ENCODE results near the gene HEATR5B.
A peak's percentile ranks its signal among the peaks of the same experiment; 100 is the strongest.
"Not testable (repeated sequence)": the region's sequence is repeated elsewhere in the genome, so short reads cannot be mapped to it uniquely, and the experiment has no call there.

The HEATR5B gene

GRCh38 chr2:37005118-37005868, 78.9 kb downstream of the HEATR5B start:
- TF ChIP-seq, protein P1, sequence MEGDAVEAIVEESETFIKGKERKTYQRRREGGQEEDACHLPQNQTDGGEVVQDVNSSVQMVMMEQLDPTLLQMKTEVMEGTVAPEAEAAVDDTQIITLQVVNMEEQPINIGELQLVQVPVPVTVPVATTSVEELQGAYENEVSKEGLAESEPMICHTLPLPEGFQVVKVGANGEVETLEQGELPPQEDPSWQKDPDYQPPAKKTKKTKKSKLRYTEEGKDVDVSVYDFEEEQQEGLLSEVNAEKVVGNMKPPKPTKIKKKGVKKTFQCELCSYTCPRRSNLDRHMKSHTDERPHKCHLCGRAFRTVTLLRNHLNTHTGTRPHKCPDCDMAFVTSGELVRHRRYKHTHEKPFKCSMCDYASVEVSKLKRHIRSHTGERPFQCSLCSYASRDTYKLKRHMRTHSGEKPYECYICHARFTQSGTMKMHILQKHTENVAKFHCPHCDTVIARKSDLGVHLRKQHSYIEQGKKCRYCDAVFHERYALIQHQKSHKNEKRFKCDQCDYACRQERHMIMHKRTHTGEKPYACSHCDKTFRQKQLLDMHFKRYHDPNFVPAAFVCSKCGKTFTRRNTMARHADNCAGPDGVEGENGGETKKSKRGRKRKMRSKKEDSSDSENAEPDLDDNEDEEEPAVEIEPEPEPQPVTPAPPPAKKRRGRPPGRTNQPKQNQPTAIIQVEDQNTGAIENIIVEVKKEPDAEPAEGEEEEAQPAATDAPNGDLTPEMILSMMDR (conservative IDR thresholded peaks at IDR 0.05): peak; percentile 73
- no peak overlapping the region for H3K27ac ChIP-seq

DNA sequence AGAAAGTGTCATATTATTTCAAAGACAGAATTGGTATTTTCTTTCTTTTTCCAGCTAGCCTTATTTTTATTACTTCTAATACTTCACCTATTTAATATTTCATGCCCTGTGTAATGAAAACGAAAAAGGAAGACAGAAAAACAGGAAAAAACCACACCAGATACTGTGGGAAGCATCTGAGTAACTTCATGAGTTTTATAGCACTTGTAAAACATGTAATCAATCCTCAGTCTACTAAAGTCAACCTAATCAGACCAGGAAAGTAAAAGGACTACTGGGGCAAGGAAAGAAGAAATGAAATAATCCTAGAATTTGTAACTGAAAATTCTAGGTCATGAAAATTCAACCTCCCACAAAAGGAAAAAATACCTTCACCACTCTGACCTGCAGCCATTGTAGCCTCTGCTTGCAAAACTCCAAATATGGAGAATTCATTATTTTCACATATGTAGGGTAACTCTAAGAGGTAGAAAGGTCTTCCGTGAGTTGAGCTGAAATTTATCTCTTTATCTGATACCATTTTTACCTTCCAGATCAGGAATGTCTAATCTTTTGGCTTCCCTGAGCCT, 83.1 kb downstream of the HEATR5B start:
- TF ChIP-seq, protein P1 (conservative IDR thresholded peaks at IDR 0.05): no peak
- H3K27ac ChIP-seq: peak overlapping the region; percentile 15; the same call in 1 of the 2 replicates

DNA sequence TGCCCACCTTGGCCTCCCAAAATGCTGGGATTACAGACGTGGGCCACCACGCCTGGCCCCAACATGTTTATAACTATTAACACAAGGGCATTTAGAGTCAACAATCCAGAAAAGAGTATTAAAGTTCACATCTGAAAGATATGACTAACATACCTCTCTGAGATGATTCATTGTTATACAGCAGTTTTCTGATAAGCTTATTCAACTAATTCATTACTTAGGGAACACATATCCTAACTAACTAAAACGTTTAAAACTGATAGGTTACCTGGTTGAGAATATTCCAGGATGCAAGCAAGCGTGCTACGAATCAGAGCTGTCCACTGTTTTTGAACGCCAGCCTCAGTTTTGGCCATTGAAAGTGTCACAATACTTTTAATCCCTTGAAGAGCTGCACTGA, 83.9 kb downstream of the HEATR5B start:
- TF ChIP-seq, protein P1 (conservative IDR thresholded peaks at IDR 0.05): no peak

GRCh38 chr2:36999416-36999815, 84.8 kb downstream of the HEATR5B start:
- not testable (repeated sequence) for H3K27ac ChIP-seq

More for the DNA sequence above, 83.9 kb downstream of the HEATR5B start:
- peak overlapping the region; percentile 15; the same call in 1 of the 2 replicates for H3K27ac ChIP-seq

GRCh38 chr2:36993841-36994620, 90.1 kb downstream of the HEATR5B start:
- H3K27ac ChIP-seq: no peak overlapping the region
- TF ChIP-seq, protein P1 (conservative IDR thresholded peaks at IDR 0.05): no peak

- TF ChIP-seq, protein P1 (conservative IDR thresholded peaks at IDR 0.05): no peak
- H3K27ac ChIP-seq: no peak overlapping the region
These were observed 96.2 kb downstream of the HEATR5B start for GRCh38 chr2:36988008-36988407.

- TF ChIP-seq, protein P1 (conservative IDR thresholded peaks at IDR 0.05): no peak
These were observed 101.7 kb downstream of the HEATR5B start for GRCh38 chr2:36982467-36982866.

More at GRCh38 chr2:36982467-36982866, 101.7 kb downstream of the HEATR5B start:
- peak overlapping the region; percentile 44 for H3K27ac ChIP-seq
